IPS DF 19.7 (cell line): ENCODE results near the gene MRPS33.
"Not testable (repeated sequence)": the region's sequence is repeated elsewhere in the genome, so short reads cannot be mapped to it uniquely, and the experiment has no call there.

Experiments
- DNase-seq: peaks from one replicate; pipeline ENCODE4 v3.0.0-alpha.2; 2013; ENCODE audit warnings: low read depth, low spot score

Gene MRPS33

GRCh38 chr7:141012044-141012685 is 2.6 kb downstream of the MRPS33 start:
- peak; percentile 7 for DNase-seq

DNA sequence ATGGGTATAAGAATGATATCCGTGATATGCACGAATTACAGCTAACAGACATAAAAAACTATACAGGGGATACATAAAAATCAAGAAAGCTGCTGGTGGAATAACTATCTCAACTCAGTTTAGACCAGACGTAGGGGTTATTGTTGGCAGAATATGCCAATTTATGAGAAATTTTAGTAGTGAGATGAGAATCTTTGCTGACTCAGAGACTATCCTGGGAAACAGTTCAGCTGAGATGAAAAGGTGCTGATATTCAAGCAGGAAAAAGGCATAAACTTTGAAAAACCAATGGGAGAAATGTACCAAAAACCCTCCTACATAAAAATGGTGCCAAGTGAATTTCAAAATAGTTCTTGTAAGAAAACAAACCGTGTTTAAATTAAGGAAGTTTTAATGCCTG is 3.3 kb downstream of the MRPS33 start:
- no peak for DNase-seq

DNA sequence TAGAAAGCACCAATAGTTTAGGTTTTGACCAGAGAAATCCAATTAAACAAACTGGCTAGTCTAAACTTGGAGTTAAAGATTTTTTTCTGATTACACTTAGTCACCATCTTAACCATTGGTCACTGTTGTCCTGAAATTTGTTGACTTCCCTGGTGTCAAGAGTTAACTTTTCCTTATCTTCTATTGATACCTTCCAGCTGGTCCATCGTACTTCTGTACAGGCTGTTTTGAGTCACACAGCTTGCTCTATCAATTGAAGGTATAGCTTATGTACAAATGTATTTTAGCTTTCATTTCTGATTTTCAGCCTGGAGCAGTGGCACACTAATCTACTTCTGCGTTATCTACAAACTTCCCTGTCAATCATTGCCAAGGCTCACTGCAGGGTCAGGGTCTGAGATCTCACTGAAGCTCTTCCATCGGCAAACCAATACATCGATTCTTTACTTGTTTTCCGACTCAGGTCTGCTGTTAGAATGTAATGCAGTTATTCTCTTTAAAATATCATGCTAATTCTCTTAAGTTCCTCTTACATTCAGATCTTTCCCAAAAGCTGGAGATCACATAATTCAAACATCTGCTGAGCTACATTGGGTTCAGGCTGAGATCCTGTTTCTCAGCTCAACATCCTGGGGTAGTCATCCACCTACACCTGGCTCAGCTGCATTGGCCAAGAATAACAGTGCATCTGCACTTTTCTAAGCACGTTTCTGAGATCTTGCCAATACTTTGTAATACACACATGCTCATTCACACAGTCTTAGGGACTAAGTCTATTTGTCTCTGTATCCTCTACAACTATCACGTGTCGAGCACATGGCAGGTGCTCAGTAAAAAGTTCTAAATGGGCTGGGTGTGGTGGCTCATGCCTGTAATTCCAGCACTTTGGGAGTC is 11.3 kb downstream of the MRPS33 start:
- no peak for DNase-seq

GRCh38 chr7:141001546-141001945 is 13.2 kb downstream of the MRPS33 start:
- no peak for DNase-seq

DNA sequence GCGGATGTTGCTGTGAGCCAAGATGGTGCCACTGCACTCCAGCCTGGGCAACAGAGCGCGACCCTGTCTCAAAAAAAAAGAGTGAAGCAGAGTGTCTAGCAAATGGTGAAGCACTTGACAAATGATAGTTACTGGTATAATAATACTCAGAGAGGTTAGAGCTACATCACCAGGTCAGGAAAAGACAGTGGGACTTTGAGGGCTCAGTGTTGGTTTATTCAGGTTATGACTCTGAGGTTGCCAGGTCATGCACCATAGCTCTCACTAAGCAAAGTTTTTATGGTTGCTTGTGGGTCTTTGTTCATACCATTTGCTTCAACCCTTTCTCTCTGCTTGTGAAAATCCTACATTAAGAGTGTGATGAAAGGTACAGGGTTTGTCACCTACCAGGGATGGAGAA is 13.6 kb downstream of the MRPS33 start:
- DNase-seq, result no peak

DNA sequence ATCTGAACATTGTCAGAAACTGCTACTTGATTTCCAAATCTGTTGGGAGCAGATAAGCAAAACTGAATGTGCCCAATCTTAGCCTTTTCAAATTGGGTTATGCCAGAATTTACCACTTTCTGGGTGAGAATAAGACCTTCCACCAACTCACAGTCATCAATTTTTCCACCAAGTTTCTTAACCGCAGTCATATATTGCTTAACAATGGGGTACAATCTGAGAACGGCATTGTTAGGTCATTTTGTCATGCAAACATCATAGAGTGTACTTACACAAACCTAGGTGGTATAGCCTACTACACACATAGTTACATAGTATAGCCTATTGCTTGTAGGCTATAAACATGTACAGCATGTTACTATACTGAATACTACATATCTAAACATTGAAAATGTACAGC is 16.0 kb downstream of the MRPS33 start:
- no peak for DNase-seq

- DNase-seq, result no peak
Observed at GRCh38 chr7:140992422-140992821, 22.3 kb downstream of the MRPS33 start.

DNA sequence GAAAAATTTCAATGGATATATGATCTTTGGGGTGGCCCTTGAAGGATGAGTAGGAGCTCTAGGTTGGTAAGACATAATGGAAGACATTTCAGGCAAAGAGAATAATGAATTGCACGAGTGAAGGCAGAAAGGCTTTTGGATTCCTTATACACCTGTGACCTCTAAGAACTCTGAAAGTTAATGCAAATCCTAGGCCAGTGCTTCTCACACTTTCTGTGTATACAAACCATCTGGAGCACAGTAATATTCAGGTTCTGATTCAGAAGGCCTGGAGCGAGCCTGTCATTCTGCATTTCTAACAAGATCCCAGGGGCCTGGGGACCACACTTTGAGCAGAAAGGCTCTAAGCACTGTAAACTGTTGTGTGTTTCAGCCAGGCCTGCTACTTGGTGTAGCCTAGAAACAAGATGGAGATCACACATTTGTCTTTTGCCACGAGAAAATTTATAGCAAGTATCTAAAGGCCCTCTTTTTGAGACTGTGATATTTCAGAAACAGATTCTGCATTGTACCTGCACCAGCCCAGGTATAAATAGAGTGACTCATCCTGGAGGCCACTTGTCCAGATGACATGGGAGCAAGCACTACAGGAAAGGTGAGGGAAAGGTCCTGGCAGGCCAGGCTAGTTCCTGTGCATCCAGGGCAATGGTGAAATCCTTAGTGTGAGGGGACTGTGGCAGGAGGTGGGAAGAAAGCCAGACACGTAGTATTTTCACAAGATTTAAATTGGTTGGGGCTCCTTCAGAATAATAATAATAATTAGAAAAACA is 24.4 kb downstream of the MRPS33 start:
- no peak for DNase-seq

GRCh38 chr7:140989068-140989467 is 25.7 kb downstream of the MRPS33 start:
- no peak for DNase-seq

- DNase-seq, result no peak
Observed at GRCh38 chr7:140983802-140984201, 30.9 kb downstream of the MRPS33 start.

DNA sequence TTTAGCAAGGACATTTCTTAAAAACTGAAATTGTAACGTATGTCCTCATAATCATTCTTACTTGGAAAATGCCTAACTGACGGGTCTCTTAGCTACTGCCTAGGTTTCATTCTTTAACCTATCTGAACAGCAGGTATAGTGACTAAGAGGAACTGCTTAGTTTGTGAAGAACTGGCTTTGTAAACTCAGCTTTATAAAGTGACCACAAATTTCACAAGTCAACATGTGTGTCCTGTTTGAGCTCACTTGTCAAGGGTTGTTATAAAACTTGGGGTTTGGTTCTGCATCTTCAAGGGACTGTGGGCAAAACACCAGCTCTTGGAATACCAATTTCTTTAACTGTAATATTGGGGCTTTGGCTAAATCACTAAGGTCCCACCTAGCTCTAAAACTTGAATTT is 32.2 kb downstream of the MRPS33 start:
- DNase-seq, result no peak

DNA sequence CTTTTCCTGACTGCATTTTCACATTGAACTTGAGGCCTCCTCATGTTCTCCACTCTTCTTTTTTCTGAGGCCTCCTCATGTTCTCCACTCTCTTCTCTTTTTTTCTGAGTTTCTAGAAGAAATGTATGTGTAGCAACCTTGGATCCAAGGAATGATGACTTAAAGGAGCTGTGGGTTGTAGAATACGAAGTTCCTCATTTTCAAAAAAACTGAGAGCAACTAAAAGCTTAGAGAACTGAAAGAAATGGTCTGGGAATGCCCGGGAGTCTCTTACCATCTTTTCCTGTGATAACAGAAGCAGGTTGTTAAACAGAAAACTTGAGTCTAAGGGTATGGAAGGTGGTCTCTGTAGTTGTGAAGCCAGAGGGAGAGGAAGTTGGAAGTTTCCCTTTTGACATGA is 32.8 kb downstream of the MRPS33 start:
- no peak for DNase-seq

DNA sequence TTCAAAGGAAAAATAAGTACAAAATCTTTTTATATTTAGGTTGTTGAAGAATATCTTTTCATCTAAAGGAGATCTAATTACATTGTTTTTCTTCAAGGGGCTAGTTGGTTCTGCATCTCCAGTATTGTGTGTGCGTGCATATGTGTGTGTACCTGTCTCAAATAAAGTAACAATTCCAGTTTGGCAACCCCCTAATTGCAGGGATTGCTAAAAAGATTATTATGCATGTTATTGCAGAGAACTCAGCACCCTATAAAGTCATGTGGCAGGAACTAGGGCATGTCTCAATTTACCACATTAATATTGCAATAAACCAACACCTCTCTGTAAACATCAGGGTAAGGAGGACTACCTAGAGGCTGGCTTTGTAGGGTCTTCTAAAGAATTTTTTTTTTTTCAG is 37.0 kb downstream of the MRPS33 start:
- DNase-seq, result no peak

DNA sequence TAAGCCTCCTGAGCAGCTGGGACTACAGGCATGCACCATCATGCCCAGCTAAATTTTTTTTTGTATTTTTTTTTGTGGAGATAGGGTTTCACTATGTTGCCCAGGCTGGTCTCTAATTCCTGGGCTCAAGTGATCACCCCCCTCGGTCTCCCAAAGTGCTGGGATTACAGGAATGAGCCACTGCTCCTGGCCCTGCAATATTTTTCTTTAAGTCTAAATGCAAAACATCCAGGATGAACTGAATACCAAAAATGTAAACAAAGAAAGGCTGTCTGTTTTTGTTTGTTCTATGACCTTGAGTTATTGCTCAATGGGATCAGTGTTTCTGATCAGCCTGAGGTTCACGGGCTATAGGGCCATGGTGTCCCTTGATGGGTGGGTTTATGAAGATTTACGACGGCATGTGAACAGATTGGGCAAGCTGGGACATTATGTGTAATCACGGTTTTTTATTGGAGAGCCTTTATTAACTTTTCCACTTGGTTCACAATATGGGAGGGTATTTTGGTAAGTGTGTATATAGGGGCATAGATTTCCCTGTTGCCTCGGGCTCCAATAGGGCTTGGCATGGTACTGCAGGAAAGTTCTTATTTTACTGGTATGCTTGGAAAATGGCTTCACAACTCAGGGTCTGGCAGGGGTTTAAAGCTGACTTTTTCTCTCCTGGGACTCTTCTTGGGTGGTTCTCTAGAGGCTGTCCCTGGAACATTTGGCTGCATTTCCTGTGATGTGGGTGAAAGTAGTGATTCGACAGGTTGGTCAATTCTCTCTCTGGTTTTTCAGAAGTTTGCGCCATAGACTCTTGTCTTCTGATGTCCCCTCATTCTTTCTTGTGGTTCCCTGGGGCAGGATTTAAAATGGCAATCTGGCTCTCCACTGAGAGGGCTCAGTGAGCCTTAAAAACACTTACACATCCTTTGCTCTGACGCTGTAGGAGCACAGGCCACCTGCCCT is 41.6 kb downstream of the MRPS33 start:
- no peak for DNase-seq

DNA sequence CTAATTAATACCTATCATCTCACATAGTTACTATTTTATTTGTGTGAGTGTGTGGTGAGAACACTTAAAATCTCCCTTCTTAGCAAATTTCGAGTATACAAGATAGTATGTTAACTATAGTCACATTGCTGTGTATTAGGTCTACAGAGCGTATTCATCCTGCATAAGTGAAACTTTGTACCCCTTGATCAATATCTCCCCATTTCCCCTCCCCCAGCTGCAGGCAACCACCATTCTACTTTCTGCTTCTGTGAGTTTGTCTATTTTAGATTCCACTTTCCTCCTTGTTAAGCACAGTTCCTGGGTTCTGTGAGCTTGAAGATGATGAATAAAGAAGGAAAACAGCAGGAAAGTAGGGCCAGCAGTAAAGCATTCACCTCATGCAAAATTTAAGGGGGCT is 42.4 kb downstream of the MRPS33 start:
- no peak for DNase-seq

DNA sequence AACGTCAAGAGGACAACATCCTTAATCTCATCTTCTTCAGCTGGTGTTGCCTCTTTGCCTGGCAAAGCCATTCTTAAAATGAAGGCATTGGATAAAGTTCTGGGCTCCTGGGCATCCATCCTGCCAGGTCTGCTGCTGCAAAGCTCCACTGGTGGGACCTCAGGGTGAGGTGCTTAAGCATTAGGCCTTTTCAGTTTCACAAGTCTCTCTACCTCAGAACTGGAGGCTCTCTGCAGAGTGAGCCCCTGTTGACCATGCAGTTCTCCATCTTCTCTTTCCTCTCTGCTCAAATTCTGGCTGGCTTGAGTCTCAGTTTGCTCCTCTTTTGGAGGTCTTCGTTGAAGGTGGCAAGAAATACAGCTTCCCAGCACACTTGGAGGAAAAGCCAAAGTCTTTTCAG is 47.3 kb downstream of the MRPS33 start:
- no peak for DNase-seq

GRCh38 chr7:140966561-140967233 is 48.1 kb downstream of the MRPS33 start:
- DNase-seq, result no peak

DNA sequence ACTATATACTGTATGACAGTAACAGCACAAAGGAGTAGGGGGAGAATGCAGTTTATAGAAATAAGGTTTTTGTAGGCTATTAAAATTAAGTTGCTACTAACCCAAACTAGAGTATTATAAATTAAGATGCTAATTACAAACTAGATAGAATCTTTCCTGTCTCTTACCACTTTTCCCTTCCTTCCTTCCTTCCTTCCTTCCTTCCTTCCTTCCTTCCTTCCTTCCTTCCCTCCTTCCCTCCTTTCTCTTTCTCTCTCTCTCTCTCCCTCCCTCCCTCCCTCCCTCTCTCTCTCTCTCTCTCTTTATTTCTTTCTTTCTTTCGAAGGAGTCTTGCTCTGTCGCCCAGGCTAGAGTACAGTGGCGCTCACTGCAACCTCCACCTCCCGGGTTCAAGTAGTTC is 53.6 kb downstream of the MRPS33 start:
- no peak for DNase-seq

DNA sequence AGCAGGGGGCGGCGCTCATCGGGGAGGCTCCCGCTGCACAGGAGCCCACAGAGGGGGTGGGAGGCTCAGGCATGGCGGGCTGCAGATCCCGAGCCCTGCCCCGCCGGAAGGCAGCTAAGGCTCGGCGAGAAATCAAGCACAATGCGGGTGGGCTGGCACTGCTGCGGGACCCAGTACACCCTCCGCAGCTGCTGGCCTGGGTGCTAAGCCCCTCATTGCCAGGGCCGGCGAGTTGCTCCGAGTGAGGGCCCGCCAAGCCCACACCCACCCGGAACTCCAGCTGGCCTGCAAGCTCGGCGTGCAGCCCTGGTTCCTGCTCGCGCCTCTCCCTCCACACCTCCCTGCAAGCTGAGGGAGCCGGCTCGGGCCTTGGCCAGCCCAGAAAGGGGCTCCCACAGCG is 57.8 kb downstream of the MRPS33 start:
- DNase-seq, result not testable (repeated sequence)
